Activated B cell treated with CpG ODN at 0.5 μM for 24 hours (primary cell): ENCODE data around the gene PAPPA. TPM values are rescaled to one million over a fixed set of nuclear protein-coding genes. Genes with fewer than 3 reads are reported as not detected.

Experiments used
- ATAC-seq: fragments of 200-7000 bp; cut with Tn5 transposase; one replicate; pipeline ENCODE4 v1.10.0; 2021; ENCODE audit warnings: low read depth, mild to moderate bottlenecking, moderate library complexity
- CTCF ChIA-PET: fragments of 350-600 bp; sonication (Branson Sonifier 250); formaldehyde crosslinking; loops from one replicate; lab custom pipeline; 2021; ENCODE audit warnings: antibody characterized with exemption; lab: Charles Lee
- POLR2A ChIA-PET: fragments of 350-600 bp; sonication (Branson Sonifier 250); formaldehyde crosslinking; loops from one replicate; lab custom pipeline; 2021; ENCODE audit warnings: antibody characterized with exemption; lab: Charles Lee
- DNase-seq: peaks from one replicate; pipeline ENCODE4 v3.0.0; 2022
- H3K27ac Mint-ChIP-seq: one replicate; pipeline ENCODE4 v1.8.0; 2020; ENCODE audit warnings: mixed read lengths
- H3K27me3 Mint-ChIP-seq: one replicate; pipeline ENCODE4 v1.8.0; 2021; ENCODE audit warnings: mixed read lengths
- H3K36me3 Mint-ChIP-seq: one replicate; pipeline ENCODE4 v1.8.0; 2021; ENCODE audit warnings: low read depth, mixed read lengths
- H3K4me1 Mint-ChIP-seq: one replicate; pipeline ENCODE4 v1.8.0; 2021; ENCODE audit warnings: mixed read lengths
- H3K4me3 Mint-ChIP-seq: one replicate; pipeline ENCODE4 v1.8.0; 2020; ENCODE audit warnings: mild to moderate bottlenecking, mixed read lengths
- H3K9me3 Mint-ChIP-seq: one replicate; pipeline ENCODE4 v1.8.0; 2020; ENCODE audit warnings: mixed read lengths
- CTCF ChIP-seq: fragments of 200-600 bp; IDR thresholded peaks from one replicate; pipeline ENCODE4 v1.8.0; 2022; ENCODE audit warnings: antibody characterized with exemption, mild to moderate bottlenecking
- intact Hi-C: fragments of 100-400 bp; cut with micrococcal nuclease; formaldehyde crosslinking; loops from one replicate; pipeline ENCODE4 v1.15.1; 2024
- total RNA-seq: library from RNA; stranded (reverse); gene quantifications from 2 replicates; pipeline ENCODE4 v1.2.3, GENCODE V29; 2022

Gene PAPPA
- total RNA-seq, 1 donor from 2014 or later = not detected

DNA sequence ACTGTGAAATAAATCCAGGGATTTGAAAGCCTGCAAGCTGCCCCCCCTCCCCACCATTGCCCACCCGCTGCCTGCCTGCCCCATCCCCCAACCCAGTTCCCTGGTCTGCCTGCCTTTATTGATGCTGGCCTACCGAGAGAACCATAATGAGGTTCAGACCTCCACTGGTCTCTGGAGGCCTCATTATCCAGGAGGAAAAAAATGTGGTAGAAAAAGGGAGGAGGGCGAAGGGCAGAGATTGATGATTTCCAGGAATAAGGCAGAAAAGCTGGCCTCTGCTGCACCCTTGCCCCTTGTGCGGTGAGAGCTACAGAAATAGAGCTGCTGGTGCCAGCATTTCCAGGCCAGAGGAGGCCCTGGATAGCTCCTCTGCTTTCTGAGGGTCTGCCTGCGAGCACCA is 216.1 kb downstream of the PAPPA start:
- H3K27me3 Mint-ChIP-seq = no peaks in the 10 kb centered on the region
- no peak for TF ChIP-seq CTCF
- no peaks in the 10 kb centered on the region for H3K9me3 Mint-ChIP-seq
- H3K36me3 Mint-ChIP-seq = no peaks in the 10 kb centered on the region
- intact Hi-C loops = no loop called here
- ATAC-seq = no peak
- CTCF ChIA-PET = no interaction called here
- H3K27ac Mint-ChIP-seq = no peak overlapping the region
- POLR2A ChIA-PET = no interaction called here
- DNase-seq = no peak
- H3K4me3 Mint-ChIP-seq = no peak overlapping the region
- no peaks in the 10 kb centered on the region for H3K4me1 Mint-ChIP-seq

GRCh38 chr9:116370556-116370955 is 217.0 kb downstream of the PAPPA start:
- H3K27me3 Mint-ChIP-seq = no peaks in the 10 kb centered on the region
- ChIA-PET CTCF (no interaction called here), POLR2A (no interaction called here)
- DNase-seq (no peak), ATAC-seq (no peak)
- no peak overlapping the region for H3K27ac Mint-ChIP-seq
- H3K9me3 Mint-ChIP-seq = no peaks in the 10 kb centered on the region
- no peaks in the 10 kb centered on the region for H3K36me3 Mint-ChIP-seq
- no peak for TF ChIP-seq CTCF
- intact Hi-C loops = no loop called here
- H3K4me3 Mint-ChIP-seq = no peak overlapping the region
- H3K4me1 Mint-ChIP-seq = no peaks in the 10 kb centered on the region

GRCh38 chr9:116372081-116372673 is 218.6 kb downstream of the PAPPA start:
- intact Hi-C loops = no loop called here
- no peaks in the 10 kb centered on the region for H3K27me3 Mint-ChIP-seq
- TF ChIP-seq CTCF = no peak
- no peaks in the 10 kb centered on the region for H3K4me1 Mint-ChIP-seq
- H3K27ac Mint-ChIP-seq = no peak overlapping the region
- POLR2A ChIA-PET = no interaction called here
- no peaks in the 10 kb centered on the region for H3K36me3 Mint-ChIP-seq
- no peak overlapping the region for H3K4me3 Mint-ChIP-seq
- CTCF ChIA-PET = no interaction called here
- DNase-seq = no peak
- no peak for ATAC-seq
- H3K9me3 Mint-ChIP-seq = no peaks in the 10 kb centered on the region

DNA sequence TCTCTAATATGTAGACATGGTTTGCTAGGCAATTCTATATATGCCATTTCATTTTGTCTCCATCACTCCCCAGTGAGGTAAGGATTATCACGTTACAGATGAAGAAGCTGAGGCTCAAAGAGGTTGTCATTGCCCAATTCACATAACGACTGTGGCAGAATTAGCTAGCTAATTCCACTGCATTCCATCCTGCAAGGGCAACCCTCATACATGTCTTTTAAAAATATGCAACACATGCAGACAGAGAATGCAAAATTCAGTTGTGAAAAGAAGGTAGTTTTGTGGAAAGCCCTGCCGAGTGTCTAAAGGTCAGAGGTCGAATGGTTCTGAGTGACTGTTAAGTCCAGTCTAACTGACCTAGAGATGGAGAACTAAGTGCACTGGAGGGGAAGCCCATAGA is 219.2 kb downstream of the PAPPA start:
- H3K4me1 Mint-ChIP-seq = no peaks in the 10 kb centered on the region
- DNase-seq (no peak), ATAC-seq (no peak)
- TF ChIP-seq CTCF = no peak
- POLR2A ChIA-PET = no interaction called here
- no peaks in the 10 kb centered on the region for H3K36me3 Mint-ChIP-seq
- H3K27ac Mint-ChIP-seq = no peak overlapping the region
- no peak overlapping the region for H3K4me3 Mint-ChIP-seq
- H3K9me3 Mint-ChIP-seq = no peaks in the 10 kb centered on the region
- intact Hi-C loops = no loop called here
- H3K27me3 Mint-ChIP-seq = no peaks in the 10 kb centered on the region
- CTCF ChIA-PET = no interaction called here

- DNase-seq (no peak), ATAC-seq (no peak)
- Mint-ChIP-seq H3K9me3 (no peaks in the 10 kb centered on the region), H3K27ac (no peak overlapping the region), H3K4me3 (no peak overlapping the region), H3K36me3 (no peaks in the 10 kb centered on the region), H3K27me3 (no peaks in the 10 kb centered on the region), H3K4me1 (no peaks in the 10 kb centered on the region)
- intact Hi-C loops = no loop called here
- CTCF ChIA-PET = no interaction called here
- TF ChIP-seq CTCF = no peak
- POLR2A ChIA-PET = no interaction called here
Measured at GRCh38 chr9:116377179-116377798, 223.7 kb downstream of the PAPPA start.
